IMR-90 (cell line): ENCODE measurements around the gene LAG3.

ENCODE experiments used
- BHLHE40 ChIP-seq: fragments of 150-350 bp; IDR thresholded peaks from 2 replicates; pipeline ENCODE4 v1.6.1; 2016; ENCODE audit warnings: mild to moderate bottlenecking, low read depth, low read length
- NFE2L2 ChIP-seq: fragments of 150-350 bp; IDR thresholded peaks from 2 replicates; pipeline ENCODE4 v1.6.1; 2016; ENCODE audit warnings: low read depth, mild to moderate bottlenecking, low read length
- POLR2A ChIP-seq: IDR thresholded peaks from 2 replicates; pipeline ENCODE4 v1.6.1; 2012; ENCODE audit warnings: mild to moderate bottlenecking, low read depth, low read length
- RAD21 ChIP-seq: IDR thresholded peaks from 2 replicates; pipeline ENCODE4 v1.6.1; 2012; ENCODE audit warnings: low read length, improper control_type of control experiment
- TF ChIP-seq, protein P1 (sequence below): conservative IDR thresholded peaks from 2 replicates; pipeline ENCODE4 v1.5.1; 2012; ENCODE audit warnings: mild to moderate bottlenecking, low read depth, low read length, improper control_type of control experiment
- TF ChIP-seq, protein P2 (sequence below): fragments of 150-350 bp; IDR thresholded peaks from 2 replicates; pipeline ENCODE4 v1.6.1; 2017; ENCODE audit warnings: mild to moderate bottlenecking, antibody characterized with exemption, low read length, low read depth

DNA sequence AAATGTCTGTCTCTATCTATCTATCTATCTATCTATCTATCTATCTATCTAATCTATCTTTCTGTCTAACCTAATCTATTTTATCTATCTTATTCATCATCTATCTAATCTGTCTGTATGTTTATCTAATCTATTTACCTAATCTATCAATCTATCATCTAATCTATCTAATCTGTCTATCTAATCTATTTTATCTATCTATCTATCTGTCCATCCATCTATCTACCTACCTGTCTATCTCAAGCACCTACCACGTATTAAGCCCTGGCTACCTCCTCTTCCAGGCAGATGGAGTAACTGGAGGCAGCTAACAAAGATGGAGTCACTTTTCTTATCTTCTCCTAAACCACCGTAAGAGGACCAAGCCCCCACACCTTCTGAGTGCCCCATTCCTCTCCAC lies 22.8 kb downstream of the LAG3 start:
- TF ChIP-seq RAD21 (no peak), NFE2L2 (no peak), POLR2A (no peak), BHLHE40 (no peak)
- TF ChIP-seq, protein P1, sequence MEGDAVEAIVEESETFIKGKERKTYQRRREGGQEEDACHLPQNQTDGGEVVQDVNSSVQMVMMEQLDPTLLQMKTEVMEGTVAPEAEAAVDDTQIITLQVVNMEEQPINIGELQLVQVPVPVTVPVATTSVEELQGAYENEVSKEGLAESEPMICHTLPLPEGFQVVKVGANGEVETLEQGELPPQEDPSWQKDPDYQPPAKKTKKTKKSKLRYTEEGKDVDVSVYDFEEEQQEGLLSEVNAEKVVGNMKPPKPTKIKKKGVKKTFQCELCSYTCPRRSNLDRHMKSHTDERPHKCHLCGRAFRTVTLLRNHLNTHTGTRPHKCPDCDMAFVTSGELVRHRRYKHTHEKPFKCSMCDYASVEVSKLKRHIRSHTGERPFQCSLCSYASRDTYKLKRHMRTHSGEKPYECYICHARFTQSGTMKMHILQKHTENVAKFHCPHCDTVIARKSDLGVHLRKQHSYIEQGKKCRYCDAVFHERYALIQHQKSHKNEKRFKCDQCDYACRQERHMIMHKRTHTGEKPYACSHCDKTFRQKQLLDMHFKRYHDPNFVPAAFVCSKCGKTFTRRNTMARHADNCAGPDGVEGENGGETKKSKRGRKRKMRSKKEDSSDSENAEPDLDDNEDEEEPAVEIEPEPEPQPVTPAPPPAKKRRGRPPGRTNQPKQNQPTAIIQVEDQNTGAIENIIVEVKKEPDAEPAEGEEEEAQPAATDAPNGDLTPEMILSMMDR: no peak
- TF ChIP-seq, protein P2, sequence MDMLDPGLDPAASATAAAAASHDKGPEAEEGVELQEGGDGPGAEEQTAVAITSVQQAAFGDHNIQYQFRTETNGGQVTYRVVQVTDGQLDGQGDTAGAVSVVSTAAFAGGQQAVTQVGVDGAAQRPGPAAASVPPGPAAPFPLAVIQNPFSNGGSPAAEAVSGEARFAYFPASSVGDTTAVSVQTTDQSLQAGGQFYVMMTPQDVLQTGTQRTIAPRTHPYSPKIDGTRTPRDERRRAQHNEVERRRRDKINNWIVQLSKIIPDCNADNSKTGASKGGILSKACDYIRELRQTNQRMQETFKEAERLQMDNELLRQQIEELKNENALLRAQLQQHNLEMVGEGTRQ: no peak
